Lower lobe of right lung (tissue), 2 donors: ENCODE measurements around the gene C1orf21. TPM values are rescaled to one million over a fixed set of nuclear protein-coding genes. Genes with fewer than 3 reads are reported as not detected.

Experiments
- ATAC-seq, 2 donors: fragments of 200-7000 bp; cut with Tn5 transposase; one replicate each; pipeline ENCODE4 v1.9.1; 2020 to 2022; ENCODE audit warnings: mild to moderate bottlenecking in 2 of 2, moderate library complexity in 2 of 2
- DNase-seq: peaks from one replicate; pipeline ENCODE4 v3.0.0-alpha.2; 2020
- H3K27ac ChIP-seq: fragments of 200-600 bp; one replicate; pipeline ENCODE4 v1.8.0; 2022
- H3K27me3 ChIP-seq: fragments of 200-600 bp; one replicate; pipeline ENCODE4 v1.8.0; 2022; ENCODE audit warnings: low read depth
- H3K36me3 ChIP-seq: fragments of 200-600 bp; one replicate; pipeline ENCODE4 v1.8.0; 2022; ENCODE audit warnings: mild to moderate bottlenecking
- H3K4me1 ChIP-seq: fragments of 200-600 bp; one replicate; pipeline ENCODE4 v1.8.0; 2022
- H3K4me3 ChIP-seq: fragments of 200-600 bp; one replicate; pipeline ENCODE4 v1.8.0; 2022; ENCODE audit warnings: mild to moderate bottlenecking
- H3K9me3 ChIP-seq: fragments of 200-600 bp; one replicate; pipeline ENCODE4 v1.8.0; 2022
- CTCF ChIP-seq: fragments of 200-600 bp; IDR thresholded peaks from one replicate; pipeline ENCODE4 v1.8.0; 2022; ENCODE audit warnings: antibody characterized with exemption, mild to moderate bottlenecking
- intact Hi-C: fragments of 100-400 bp; cut with DNase I; formaldehyde crosslinking; loops from one replicate; pipeline ENCODE4 v1.11.0; 2022
- total RNA-seq: library from RNA; stranded (reverse); fragmentation: NEBNext Ultra II Directional; extraction: Animal tissue kit (Norgen Biotek cat#: 25700); gene quantifications from one replicate; pipeline ENCODE4 v1.2.1, GENCODE V29; 2021
- donor health status: DM: no; HTN: yes; CAD: no; lungs with severe emphysema.

Gene C1orf21
- total RNA-seq, 1 donor from 2014 or later = 70.8 TPM

- Histone ChIP-seq H3K36me3 (no peaks in the 10 kb centered on the region), H3K4me3 (no peak overlapping the region), H3K27me3 (no peaks in the 10 kb centered on the region), H3K27ac (no peak overlapping the region), H3K9me3 (no peaks in the 10 kb centered on the region), H3K4me1 (no peaks in the 10 kb centered on the region)
- intact Hi-C loops = no loop called here
- peak; percentile 38 to 64 for ATAC-seq
- TF ChIP-seq CTCF = no peak
- DNase-seq = no peak
These were observed 7.6 kb upstream of the C1orf21 start for GRCh38 chr1:184379111-184379752.

GRCh38 chr1:184380468-184380867, 6.4 kb upstream of the C1orf21 start:
- Histone ChIP-seq H3K27ac (no peak overlapping the region), H3K36me3 (no peaks in the 10 kb centered on the region), H3K4me3 (no peak overlapping the region), H3K9me3 (no peaks in the 10 kb centered on the region), H3K4me1 (no peaks in the 10 kb centered on the region), H3K27me3 (no peaks in the 10 kb centered on the region)
- ATAC-seq (no peak), DNase-seq (no peak)
- no peak for TF ChIP-seq CTCF
- intact Hi-C loops = no loop called here

- intact Hi-C loops = no loop called here
- Histone ChIP-seq H3K36me3 (no peaks in the 10 kb centered on the region), H3K27me3 (no peaks in the 10 kb centered on the region), H3K4me3 (no peak overlapping the region), H3K27ac (no peak overlapping the region), H3K9me3 (no peaks in the 10 kb centered on the region), H3K4me1 (peaks cover 9% of the 10 kb centered on the region)
- TF ChIP-seq CTCF = no peak
- ATAC-seq (no peak), DNase-seq (no peak)
These were observed 3.0 kb upstream of the C1orf21 start for GRCh38 chr1:184383772-184384323.

GRCh38 chr1:184385865-184386311, 941 bp upstream of the C1orf21 start:
- Histone ChIP-seq H3K27ac (peak overlapping the region; percentile 81), H3K4me3 (peak overlapping the region; percentile 77), H3K36me3 (no peaks in the 10 kb centered on the region), H3K9me3 (no peaks in the 10 kb centered on the region), H3K27me3 (no peaks in the 10 kb centered on the region), H3K4me1 (peaks cover 27% of the 10 kb centered on the region)
- intact Hi-C loops = no loop called here
- TF ChIP-seq CTCF = no peak
- ATAC-seq (no peak), DNase-seq (no peak)

- H3K36me3 ChIP-seq = no peaks in the 10 kb centered on the region
- no peaks in the 10 kb centered on the region for H3K27me3 ChIP-seq
- DNase-seq (no peak), ATAC-seq (no peak)
- no peak for TF ChIP-seq CTCF
- H3K27ac ChIP-seq = peak overlapping the region; percentile 77
- H3K4me1 ChIP-seq = peaks cover 35% of the 10 kb centered on the region
- peak overlapping the region; percentile 77 for H3K4me3 ChIP-seq
- H3K9me3 ChIP-seq = no peaks in the 10 kb centered on the region
- intact Hi-C loops = no loop called here
These were observed 243 bp downstream of the C1orf21 start for GRCh38 chr1:184387069-184387475.
